Ascending aorta (tissue), 2 donors: Measurements from ENCODE around the gene RPS15. TPM values are rescaled to one million over a fixed set of nuclear protein-coding genes. Genes with fewer than 3 reads are reported as not detected.

Source experiments
- DNase-seq, 2 donors: peaks; one replicate each; pipeline ENCODE4 v3.0.0-alpha.2; 2019; ENCODE audit warnings: low spot score in 2 of 2
- H3K27ac ChIP-seq, 2 donors: fragments of 200-600 bp; sonication (generic); one replicate each; pipeline ENCODE4 v1.5.1; 2016 to 2017; ENCODE audit warnings: mild to moderate bottlenecking in 1 of 2
- H3K27me3 ChIP-seq: fragments of 200-600 bp; sonication (generic); one replicate; pipeline ENCODE4 v1.5.1; 2017
- H3K36me3 ChIP-seq, 2 donors: fragments of 200-600 bp; sonication (generic); one replicate each; pipeline ENCODE4 v1.5.1; 2016
- H3K4me1 ChIP-seq, 2 donors: fragments of 200-600 bp; sonication (generic); one replicate each; pipeline ENCODE4 v1.5.1; 2016 to 2017; ENCODE audit warnings: mild to moderate bottlenecking in 1 of 2
- H3K4me3 ChIP-seq, 2 donors: fragments of 200-600 bp; sonication (generic); one replicate each; pipeline ENCODE4 v1.5.1; 2016 to 2017; ENCODE audit warnings: mild to moderate bottlenecking in 1 of 2
- H3K9me3 ChIP-seq, 2 donors: fragments of 200-600 bp; sonication (generic); one replicate each; pipeline ENCODE4 v1.5.1; 2016
- CTCF ChIP-seq, 3 experiments: fragments of 200-600 bp in 2 of 3; fragments of 450-650 bp in 1 of 3; sonication (generic) in 2 of 3; IDR thresholded peaks; one replicate each; pipeline ENCODE4 v1.5.1; 2016 to 2019; ENCODE audit warnings: antibody characterized with exemption in 3 of 3, mild to moderate bottlenecking in 1 of 3, moderate library complexity in 1 of 3
- intact Hi-C: fragments of 100-400 bp; cut with DNase I; formaldehyde crosslinking; loops from one replicate; pipeline ENCODE4 v1.15.1; 2023
- total RNA-seq: library from RNA; depleted of rRNA; stranded (reverse); fragments of >200 nt; gene quantifications from one replicate; pipeline ENCODE4 v1.1.0, GENCODE V29; 2016

The RPS15 gene
- total RNA-seq = 3,111 TPM

GRCh38 chr19:1438035-1438932, at the start of gene RPS15:
RPS15 (plus strand) TSS chr19:1438396; CDS start chr19:1438426, 30 bp downstream.
- TF ChIP-seq CTCF (IDR thresholded peaks at IDR 0.05) = peak; percentile 93 to 96 (median 94)
- Histone ChIP-seq H3K4me1 (peaks cover 8 to 14% of the 10 kb centered on the region in 2 donors), H3K27ac (peak within 1 kb of the TSS; percentile 85), H3K36me3 (peaks cover 36 to 61% of the 10 kb centered on the region in 2 donors), H3K9me3 (no peaks in the 10 kb centered on the region), H3K27me3 (no peaks in the 10 kb centered on the region), H3K4me3 (peak within 1 kb of the TSS; percentile 75 to 81)
- intact Hi-C loops = loop anchor here (1.0 to 5.0 kb wide), 5 partner anchors 31 to 74 kb away; partner anchors contain the start of genes ADAMTSL5, C19orf25, DAZAP1 and NDUFS7
- DNase-seq = peak; percentile 63 to 95

GRCh38 chr19:1388637-1389026, 49.6 kb upstream of the RPS15 start:
- no peak for TF ChIP-seq CTCF (IDR thresholded peaks at IDR 0.05)
- no peak overlapping the region for H3K27ac ChIP-seq
- peaks cover 45 to 67% of the 10 kb centered on the region in 2 donors for H3K36me3 ChIP-seq
- H3K4me3 ChIP-seq = no peak overlapping the region
- intact Hi-C loops = no loop called here
- no peaks in the 10 kb centered on the region for H3K9me3 ChIP-seq
- peaks cover 8 to 10% of the 10 kb centered on the region in 2 donors for H3K4me1 ChIP-seq
- DNase-seq = no peak
- no peaks in the 10 kb centered on the region for H3K27me3 ChIP-seq

GRCh38 chr19:1389033-1389940, 48.9 kb upstream of the RPS15 start:
- Histone ChIP-seq H3K27ac (no peak overlapping the region), H3K27me3 (no peaks in the 10 kb centered on the region), H3K4me3 (no peak overlapping the region), H3K9me3 (no peaks in the 10 kb centered on the region), H3K36me3 (peaks cover 48 to 69% of the 10 kb centered on the region in 2 donors), H3K4me1 (peaks cover 6 to 10% of the 10 kb centered on the region in 2 donors)
- no peak for DNase-seq
- no peak for TF ChIP-seq CTCF (IDR thresholded peaks at IDR 0.05)
- intact Hi-C loops = no loop called here

GRCh38 chr19:1390890-1391423, 47.2 kb upstream of the RPS15 start:
- no peak overlapping the region for H3K27ac ChIP-seq
- no peaks in the 10 kb centered on the region for H3K27me3 ChIP-seq
- no peaks in the 10 kb centered on the region for H3K4me1 ChIP-seq
- intact Hi-C loops = no loop called here
- H3K4me3 ChIP-seq = no peak overlapping the region
- no peaks in the 10 kb centered on the region for H3K9me3 ChIP-seq
- DNase-seq = no peak
- TF ChIP-seq CTCF (IDR thresholded peaks at IDR 0.05) = no peak
- H3K36me3 ChIP-seq = peaks cover 48 to 68% of the 10 kb centered on the region in 2 donors

- Histone ChIP-seq H3K36me3 (peaks cover 48 to 57% of the 10 kb centered on the region in 2 donors), H3K4me1 (peaks cover 0 to 5% of the 10 kb centered on the region in 2 donors), H3K4me3 (no peak overlapping the region), H3K27ac (no peak overlapping the region), H3K9me3 (no peaks in the 10 kb centered on the region), H3K27me3 (no peaks in the 10 kb centered on the region)
- no peak for TF ChIP-seq CTCF (IDR thresholded peaks at IDR 0.05)
- DNase-seq = no peak
- intact Hi-C loops = no loop called here
Measured at GRCh38 chr19:1392407-1392806, 45.8 kb upstream of the RPS15 start.
